Stomach (tissue), 4 donors: ENCODE measurements around the gene KIF6.

Experiments
- EP300 ChIP-seq: sonication (generic); formaldehyde crosslinking; IDR thresholded peaks from one replicate; pipeline ENCODE4 v1.6.1; 2017; ENCODE audit warnings: antibody characterized with exemption
- POLR2A ChIP-seq, 4 donors: fragments of 450-650 bp; IDR thresholded peaks; one replicate each; pipeline ENCODE4 v1.6.1; 2016; ENCODE audit warnings: antibody characterized with exemption in 4 of 4, control low read depth in 2 of 4, mild to moderate bottlenecking in 1 of 4, moderate library complexity in 1 of 4
- POLR2AphosphoS5 ChIP-seq, 3 donors: sonication (generic); formaldehyde crosslinking; IDR thresholded peaks; one replicate each; pipeline ENCODE4 v1.6.1; 2016; ENCODE audit warnings: antibody characterized with exemption in 3 of 3
- TF ChIP-seq, protein P1 (sequence below), 7 experiments: fragments of 450-650 bp in 4 of 7; fragments of 200-600 bp in 3 of 7; sonication (generic) in 3 of 7; IDR thresholded peaks; one replicate each; pipeline ENCODE4 v1.5.1; 2016 to 2019; ENCODE audit warnings: antibody characterized with exemption in 7 of 7, control low read depth in 2 of 7, mild to moderate bottlenecking in 1 of 7

DNA sequence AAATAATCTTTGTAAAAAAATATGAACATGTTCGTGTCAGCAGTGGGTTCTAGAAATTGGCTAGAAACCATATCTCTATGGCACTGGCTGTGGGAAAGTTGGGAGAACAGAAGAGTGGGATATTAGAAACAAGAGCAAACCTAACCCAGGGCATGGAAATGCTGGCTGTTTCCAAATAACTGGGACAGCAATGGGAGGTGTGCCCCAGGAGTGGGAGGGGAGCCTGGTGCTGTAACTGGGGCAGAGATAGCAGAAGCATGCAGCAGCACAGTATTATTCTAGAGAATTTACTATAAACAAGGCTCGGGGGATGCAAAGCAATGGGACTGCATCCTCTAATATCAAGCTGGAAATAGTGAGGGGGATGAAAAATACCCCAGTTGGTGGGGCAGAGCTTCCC is 175.0 kb downstream of the KIF6 start:
- TF ChIP-seq, protein P1, sequence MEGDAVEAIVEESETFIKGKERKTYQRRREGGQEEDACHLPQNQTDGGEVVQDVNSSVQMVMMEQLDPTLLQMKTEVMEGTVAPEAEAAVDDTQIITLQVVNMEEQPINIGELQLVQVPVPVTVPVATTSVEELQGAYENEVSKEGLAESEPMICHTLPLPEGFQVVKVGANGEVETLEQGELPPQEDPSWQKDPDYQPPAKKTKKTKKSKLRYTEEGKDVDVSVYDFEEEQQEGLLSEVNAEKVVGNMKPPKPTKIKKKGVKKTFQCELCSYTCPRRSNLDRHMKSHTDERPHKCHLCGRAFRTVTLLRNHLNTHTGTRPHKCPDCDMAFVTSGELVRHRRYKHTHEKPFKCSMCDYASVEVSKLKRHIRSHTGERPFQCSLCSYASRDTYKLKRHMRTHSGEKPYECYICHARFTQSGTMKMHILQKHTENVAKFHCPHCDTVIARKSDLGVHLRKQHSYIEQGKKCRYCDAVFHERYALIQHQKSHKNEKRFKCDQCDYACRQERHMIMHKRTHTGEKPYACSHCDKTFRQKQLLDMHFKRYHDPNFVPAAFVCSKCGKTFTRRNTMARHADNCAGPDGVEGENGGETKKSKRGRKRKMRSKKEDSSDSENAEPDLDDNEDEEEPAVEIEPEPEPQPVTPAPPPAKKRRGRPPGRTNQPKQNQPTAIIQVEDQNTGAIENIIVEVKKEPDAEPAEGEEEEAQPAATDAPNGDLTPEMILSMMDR (IDR thresholded peaks at IDR 0.05): no peak
- TF ChIP-seq POLR2A (IDR thresholded peaks at IDR 0.05) (no peak), EP300 (no peak), POLR2AphosphoS5 (IDR thresholded peaks at IDR 0.05) (no peak)
